Subcutaneous abdominal adipose tissue (tissue), 5 donors: ENCODE results near the gene CFAP54.
A peak's percentile ranks its signal among the peaks of the same experiment; 100 is the strongest.
"Not testable (repeated sequence)": the region's sequence is repeated elsewhere in the genome, so short reads cannot be mapped to it uniquely, and the experiment has no call there.

Experiments
- H3K27ac ChIP-seq: one replicate; pipeline ENCODE4 v1.7.0; 2013; ENCODE audit warnings: low read depth, mild to moderate bottlenecking, inconsistent platforms, low read length, moderate library complexity
- H3K27me3 ChIP-seq, 5 donors: one replicate each; pipeline ENCODE4 v1.7.0; 2013; ENCODE audit warnings: low read length in 5 of 5, inconsistent platforms in 1 of 5; ENCODE audit not compliant: control insufficient read depth in 5 of 5, insufficient read depth in 4 of 5
- H3K36me3 ChIP-seq, 5 donors: one replicate each; pipeline ENCODE4 v1.7.0; 2013; ENCODE audit warnings: low read length in 5 of 5; ENCODE audit not compliant: control insufficient read depth in 5 of 5, insufficient read depth in 5 of 5
- H3K4me1 ChIP-seq, 5 donors: one replicate each; pipeline ENCODE4 v1.7.0; 2013; ENCODE audit warnings: low read length in 5 of 5, mild to moderate bottlenecking in 3 of 5, moderate library complexity in 1 of 5; ENCODE audit not compliant: control insufficient read depth in 5 of 5, insufficient read depth in 5 of 5
- H3K4me3 ChIP-seq, 5 donors: one replicate each; pipeline ENCODE4 v1.7.0; 2013; ENCODE audit warnings: low read length in 5 of 5, low read depth in 1 of 5
- H3K9ac ChIP-seq, 5 donors: one replicate each; pipeline ENCODE4 v1.7.0; 2013; ENCODE audit warnings: low read length in 5 of 5, mild to moderate bottlenecking in 4 of 5, moderate library complexity in 3 of 5
- H3K9me3 ChIP-seq, 5 donors: one replicate each; pipeline ENCODE4 v1.7.0; 2013; ENCODE audit warnings: low read length in 5 of 5; ENCODE audit not compliant: control insufficient read depth in 5 of 5
- donor health status: healthy.
- donor health status: healthy.
- donor health status: healthy.
- donor health status: healthy.
- donor health status: healthy.

CFAP54 gene

DNA sequence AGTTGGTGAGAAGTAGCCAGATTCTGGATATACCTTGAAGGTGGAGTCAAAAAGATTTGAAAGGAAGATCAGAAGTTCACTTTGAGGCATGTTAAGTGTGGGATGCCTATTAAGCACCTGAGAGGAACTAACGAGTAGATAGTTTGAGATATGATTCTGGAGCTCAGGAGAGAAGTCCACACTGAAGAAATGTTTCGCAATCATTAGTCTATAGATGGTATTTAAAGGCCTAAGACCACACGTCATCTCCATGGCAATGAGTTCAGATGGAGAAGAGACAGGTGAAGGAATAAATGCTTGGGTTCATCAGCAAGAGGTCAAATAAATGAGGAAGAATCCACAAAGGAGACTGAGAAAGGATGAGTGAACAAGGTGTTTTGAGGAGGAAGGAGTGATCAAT is 224.8 kb downstream of the CFAP54 start:
- Histone ChIP-seq H3K27ac (no peak overlapping the region), H3K27me3 (no peaks in the 10 kb centered on the region), H3K36me3 (no peaks in the 10 kb centered on the region), H3K4me1 (no peaks in the 10 kb centered on the region), H3K9ac (no peak overlapping the region), H3K9me3 (no peaks in the 10 kb centered on the region), H3K4me3 (no peak overlapping the region)

DNA sequence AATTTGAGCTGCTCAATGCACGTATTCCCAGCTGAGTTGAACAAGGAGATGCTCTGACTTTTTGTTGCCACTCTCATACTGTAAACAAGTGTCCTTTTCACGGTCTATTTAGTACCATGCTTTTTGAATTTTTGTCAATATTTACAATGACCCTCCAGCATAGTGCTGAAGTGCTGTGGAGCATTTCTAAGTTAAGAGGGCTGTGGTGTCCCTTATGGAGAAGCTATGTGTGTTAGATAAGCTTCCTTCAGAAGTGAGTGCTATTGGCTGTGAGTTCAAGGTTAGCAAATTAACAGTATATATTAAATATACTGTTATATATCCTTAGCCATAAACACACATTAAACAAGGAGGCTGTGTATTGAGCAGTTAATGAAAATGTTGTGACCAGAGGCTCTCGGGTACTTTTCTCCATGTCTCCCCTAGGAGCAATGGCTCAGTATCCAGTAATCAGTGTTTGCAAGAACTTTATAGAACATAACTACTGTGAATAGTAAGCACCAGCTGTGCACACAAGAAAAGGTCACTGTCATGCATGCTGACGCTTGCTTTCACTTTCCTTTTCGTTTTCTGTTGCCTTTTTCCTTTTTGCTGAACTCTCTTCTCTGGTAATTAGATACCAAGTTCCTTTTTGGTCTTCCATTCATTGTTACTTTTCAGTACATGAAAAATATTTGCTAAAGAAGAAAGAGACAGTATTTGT is 230.4 kb downstream of the CFAP54 start:
- no peaks in the 10 kb centered on the region for H3K36me3 ChIP-seq
- no peaks in the 10 kb centered on the region for H3K27me3 ChIP-seq
- no peak overlapping the region for H3K27ac ChIP-seq
- peak overlapping the region in 4 of 5 donors; percentile 32 to 74 (median 52) for H3K9ac ChIP-seq
- peaks cover 0 to 6% (median 3%) of the 10 kb centered on the region in 5 donors for H3K4me1 ChIP-seq
- peak overlapping the region; percentile 60 to 83 (median 67) for H3K4me3 ChIP-seq
- no peaks in the 10 kb centered on the region for H3K9me3 ChIP-seq

DNA sequence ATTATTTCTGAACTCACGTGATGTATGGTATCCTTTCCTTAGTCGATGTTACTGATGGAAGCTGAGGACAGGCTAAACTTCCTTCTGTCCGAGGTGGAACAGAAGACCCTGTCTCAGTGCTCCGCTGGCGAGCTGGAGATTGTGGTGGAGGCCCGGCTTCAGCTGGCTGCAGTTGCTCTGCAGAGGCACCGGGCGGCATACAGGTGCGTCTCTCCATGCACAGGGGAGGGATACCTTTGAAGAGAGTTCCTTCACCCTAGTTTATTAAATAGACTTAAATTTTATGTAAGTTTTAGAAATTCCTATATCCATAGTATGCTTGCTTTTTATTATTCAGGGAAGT is 231.0 kb downstream of the CFAP54 start:
- H3K36me3 ChIP-seq: no peaks in the 10 kb centered on the region
- no peak overlapping the region for H3K27ac ChIP-seq
- H3K27me3 ChIP-seq: no peaks in the 10 kb centered on the region
- H3K9ac ChIP-seq: peak overlapping the region in 4 of 5 donors; percentile 32 to 74 (median 52)
- H3K4me1 ChIP-seq: peaks cover 0 to 6% (median 3%) of the 10 kb centered on the region in 5 donors
- no peaks in the 10 kb centered on the region for H3K9me3 ChIP-seq
- peak overlapping the region; percentile 60 to 83 (median 67) for H3K4me3 ChIP-seq

DNA sequence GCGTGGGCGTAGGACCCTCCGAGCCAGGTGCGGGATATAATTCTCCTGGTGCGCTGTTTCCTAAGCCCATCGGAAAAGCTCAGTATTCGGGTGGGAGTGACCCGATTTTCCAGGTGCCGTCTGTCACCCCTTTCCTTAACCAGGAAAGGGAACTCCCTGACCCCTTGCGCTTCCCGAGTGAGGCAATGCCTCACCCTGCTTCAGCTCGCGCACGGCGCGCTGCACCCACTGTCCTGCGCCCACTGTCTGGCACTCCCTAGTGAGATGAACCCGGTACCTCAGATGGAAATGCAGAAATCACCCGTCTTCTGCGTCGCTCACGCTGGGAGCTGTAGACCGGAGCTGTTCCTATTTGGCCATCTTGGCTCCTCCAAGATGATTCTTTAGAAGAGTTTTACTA is 240.1 kb downstream of the CFAP54 start:
- not testable (repeated sequence) for H3K4me3 ChIP-seq, H3K27ac ChIP-seq, H3K27me3 ChIP-seq, H3K4me1 ChIP-seq, H3K9me3 ChIP-seq, H3K9ac ChIP-seq, H3K36me3 ChIP-seq

DNA sequence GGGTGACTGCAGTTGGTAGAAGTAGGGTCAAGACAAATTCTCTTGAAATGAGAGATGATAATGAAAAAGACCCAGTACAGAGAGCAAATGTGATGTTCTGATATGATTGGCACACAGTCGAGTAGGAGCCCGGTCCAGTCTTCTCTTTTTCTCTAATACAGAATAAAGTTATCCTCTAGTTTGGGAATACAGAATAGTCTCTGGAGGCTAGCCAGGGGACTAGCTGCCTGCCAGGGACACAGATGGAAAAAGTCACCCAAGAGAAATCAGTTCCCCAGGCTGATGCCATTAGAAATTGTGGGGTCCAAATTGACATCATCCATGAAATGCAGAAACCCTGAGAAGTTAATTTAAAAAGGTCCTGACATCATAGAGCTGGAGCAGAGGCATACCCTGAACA is 240.5 kb downstream of the CFAP54 start:
- Histone ChIP-seq H3K27ac (no peak overlapping the region), H3K4me3 (no peak overlapping the region), H3K27me3 (no peaks in the 10 kb centered on the region), H3K36me3 (no peaks in the 10 kb centered on the region), H3K9ac (no peak overlapping the region), H3K4me1 (no peaks in the 10 kb centered on the region), H3K9me3 (no peaks in the 10 kb centered on the region)

DNA sequence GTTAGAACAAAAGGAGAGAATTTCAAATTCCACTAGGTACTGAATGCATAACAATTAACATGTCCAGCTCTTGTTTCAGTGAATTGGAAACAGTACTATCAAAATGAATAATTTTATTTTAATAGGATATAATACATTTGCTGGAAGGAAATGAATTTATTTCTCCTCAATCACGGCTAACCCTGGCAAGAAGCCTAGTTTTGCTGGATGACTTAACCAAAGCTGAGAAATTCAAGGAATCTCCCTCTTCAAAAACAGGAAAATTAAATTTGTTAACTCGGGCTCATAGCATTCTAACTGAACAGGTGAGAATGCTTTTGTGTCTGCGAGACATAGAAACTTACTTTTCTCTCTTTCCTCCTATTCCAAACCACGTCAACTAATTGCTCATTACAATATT is 254.2 kb downstream of the CFAP54 start:
- Histone ChIP-seq H3K9me3 (no peaks in the 10 kb centered on the region), H3K4me3 (no peak overlapping the region), H3K27me3 (no peaks in the 10 kb centered on the region), H3K4me1 (no peaks in the 10 kb centered on the region), H3K36me3 (no peaks in the 10 kb centered on the region), H3K9ac (no peak overlapping the region), H3K27ac (no peak overlapping the region)

DNA sequence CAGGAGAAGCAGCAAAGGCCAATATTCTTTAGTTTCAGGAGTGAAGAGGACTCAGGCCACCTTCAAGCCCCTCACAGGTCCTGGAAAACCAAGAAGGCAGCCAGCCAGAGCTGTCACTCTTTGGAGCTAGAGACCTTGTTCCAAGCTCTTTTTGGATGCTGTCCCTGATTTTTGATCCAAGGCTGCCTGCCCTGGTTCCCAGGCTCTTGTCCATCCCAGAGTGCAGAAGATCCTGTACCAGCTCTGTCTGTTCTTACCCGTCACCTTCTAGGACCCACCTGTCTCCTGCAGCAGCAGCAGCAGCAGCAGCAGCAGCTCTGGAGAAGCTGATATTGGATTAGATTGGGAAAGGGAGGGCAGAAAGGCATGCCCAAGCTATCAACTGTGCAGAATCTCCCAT is 260.6 kb downstream of the CFAP54 start:
- H3K4me3 ChIP-seq: no peak overlapping the region
- H3K4me1 ChIP-seq: no peaks in the 10 kb centered on the region
- H3K36me3 ChIP-seq: no peaks in the 10 kb centered on the region
- H3K9ac ChIP-seq: no peak overlapping the region
- no peak overlapping the region for H3K27ac ChIP-seq
- no peaks in the 10 kb centered on the region for H3K9me3 ChIP-seq
- H3K27me3 ChIP-seq: no peaks in the 10 kb centered on the region

DNA sequence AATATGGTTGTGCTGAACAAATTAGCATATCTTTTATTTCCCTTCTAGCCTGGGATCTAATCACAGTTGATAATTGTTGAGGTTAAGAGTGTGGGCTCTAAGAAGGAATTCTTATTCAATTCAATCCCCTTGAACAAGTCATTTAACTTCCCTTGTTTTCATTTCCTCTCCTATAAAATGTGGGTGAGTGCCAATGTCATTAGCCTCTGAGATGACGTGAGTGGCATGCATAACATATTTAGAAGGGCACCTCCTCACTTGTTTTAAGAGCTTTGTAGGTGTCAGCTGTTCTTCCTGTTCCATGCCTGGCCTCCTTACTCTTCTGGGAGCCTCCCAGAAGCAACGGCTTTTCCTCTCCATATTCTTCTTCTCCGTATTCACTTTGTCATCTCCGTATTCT is 262.2 kb downstream of the CFAP54 start:
- Histone ChIP-seq H3K4me3 (no peak overlapping the region), H3K27me3 (no peaks in the 10 kb centered on the region), H3K9me3 (no peaks in the 10 kb centered on the region), H3K9ac (no peak overlapping the region), H3K4me1 (no peaks in the 10 kb centered on the region), H3K36me3 (no peaks in the 10 kb centered on the region), H3K27ac (no peak overlapping the region)

DNA sequence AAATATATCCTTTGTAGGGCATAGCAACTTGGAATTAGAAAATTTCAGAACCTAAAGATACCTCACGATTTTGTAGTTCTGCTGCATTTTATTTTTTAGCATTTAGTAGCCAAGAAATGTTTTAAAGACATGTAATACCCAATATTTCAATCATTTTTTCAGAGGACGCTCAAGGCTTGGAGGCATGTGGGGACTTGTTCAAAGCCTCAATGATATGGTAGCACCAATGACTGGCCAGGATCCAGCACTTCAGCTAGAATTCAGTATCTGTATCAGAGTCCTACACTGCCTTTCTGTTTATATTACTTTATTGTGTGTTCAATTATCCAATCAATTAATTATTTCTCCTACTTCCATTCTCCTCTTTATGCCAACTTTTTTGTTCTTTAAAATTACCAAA is 262.8 kb downstream of the CFAP54 start:
- H3K9ac ChIP-seq: no peak overlapping the region
- H3K27me3 ChIP-seq: no peaks in the 10 kb centered on the region

DNA sequence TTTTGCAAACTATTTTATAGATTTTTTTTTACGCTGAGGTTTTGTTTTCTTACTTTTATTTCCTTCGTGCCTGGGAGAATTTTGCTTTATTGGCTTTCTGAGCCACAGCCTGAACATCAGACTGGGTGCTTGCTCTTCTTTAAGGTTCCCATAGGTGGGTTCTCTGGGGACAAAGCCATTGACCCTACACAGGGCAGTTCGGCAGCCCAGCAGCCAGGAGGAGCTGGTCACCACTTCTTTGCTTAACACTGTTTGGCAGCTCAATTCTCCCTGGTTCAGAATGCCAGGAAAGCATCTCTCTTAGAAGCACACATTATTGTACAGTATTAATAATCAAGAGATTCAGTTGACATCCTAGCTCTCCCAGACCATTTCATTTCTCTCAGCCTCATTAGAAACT is 276.9 kb downstream of the CFAP54 start:
- no peaks in the 10 kb centered on the region for H3K4me1 ChIP-seq
- H3K27me3 ChIP-seq: no peaks in the 10 kb centered on the region
- no peak overlapping the region for H3K9ac ChIP-seq
- H3K4me3 ChIP-seq: no peak overlapping the region
- H3K36me3 ChIP-seq: no peaks in the 10 kb centered on the region
- H3K27ac ChIP-seq: no peak overlapping the region
- no peaks in the 10 kb centered on the region for H3K9me3 ChIP-seq

More for the DNA sequence above, 262.8 kb downstream of the CFAP54 start:
- Histone ChIP-seq H3K4me1 (no peaks in the 10 kb centered on the region), H3K4me3 (no peak overlapping the region), H3K36me3 (no peaks in the 10 kb centered on the region), H3K9me3 (no peaks in the 10 kb centered on the region), H3K27ac (no peak overlapping the region)

DNA sequence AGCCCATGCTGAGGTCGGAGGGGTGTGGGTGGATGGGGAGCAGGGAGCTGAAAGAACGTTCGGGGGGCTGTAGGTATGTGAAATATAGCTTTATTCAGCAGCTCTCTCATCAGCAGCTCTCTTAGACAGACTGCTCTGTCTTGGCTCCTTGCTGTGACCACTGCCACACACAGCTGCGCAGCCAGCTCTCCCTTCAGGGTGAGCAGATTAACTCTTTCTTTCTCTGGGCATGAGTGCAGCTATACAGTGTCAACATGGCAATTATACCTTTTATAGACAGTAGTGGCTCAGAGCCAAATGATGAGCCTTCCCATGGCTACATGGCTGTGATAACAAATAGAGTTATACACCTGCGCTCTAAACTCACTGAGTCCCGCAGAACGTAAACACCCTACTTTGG is 280.0 kb downstream of the CFAP54 start:
- Histone ChIP-seq H3K27me3 (no peaks in the 10 kb centered on the region), H3K9me3 (no peaks in the 10 kb centered on the region), H3K4me3 (no peak overlapping the region), H3K27ac (no peak overlapping the region), H3K9ac (no peak overlapping the region), H3K36me3 (no peaks in the 10 kb centered on the region), H3K4me1 (no peaks in the 10 kb centered on the region)
